ENCODE results near the gene SYNE2.

Gene SYNE2

GRCh38 chr14:64238631-64239030 is 385.8 kb downstream of the SYNE2 start:
- TF ChIP-seq CTCF (IDR thresholded peaks at IDR 0.05; ENCODE audit: control insufficient read depth, extremely low read depth, insufficient read depth), result no peak
- DNase-seq (ENCODE audit: low read depth), result no peak
- H3K4me3 ChIP-seq (ENCODE audit: low read depth, low read length), result no peak overlapping the region

- no peak for TF ChIP-seq CTCF (IDR thresholded peaks at IDR 0.05; ENCODE audit: control insufficient read depth, extremely low read depth, insufficient read depth)
- no peak for DNase-seq (ENCODE audit: low read depth)
- no peak overlapping the region for H3K4me3 ChIP-seq (ENCODE audit: low read depth, low read length)
Measured at GRCh38 chr14:64244279-64244678, 391.5 kb downstream of the SYNE2 start.

GRCh38 chr14:64245491-64245890 is 392.7 kb downstream of the SYNE2 start:
- DNase-seq (ENCODE audit: low read depth), result no peak
- no peak overlapping the region for H3K4me3 ChIP-seq (ENCODE audit: low read depth, low read length)
- no peak for TF ChIP-seq CTCF (IDR thresholded peaks at IDR 0.05; ENCODE audit: control insufficient read depth, extremely low read depth, insufficient read depth)

- no peak for DNase-seq (ENCODE audit: low read depth)
- TF ChIP-seq CTCF (IDR thresholded peaks at IDR 0.05; ENCODE audit: control insufficient read depth, extremely low read depth, insufficient read depth), result no peak
- no peak overlapping the region for H3K4me3 ChIP-seq (ENCODE audit: low read depth, low read length)
Measured at GRCh38 chr14:64246688-64247087, 393.9 kb downstream of the SYNE2 start.

GRCh38 chr14:64247195-64247594 is 394.4 kb downstream of the SYNE2 start:
- no peak overlapping the region for H3K4me3 ChIP-seq (ENCODE audit: low read depth, low read length)
- no peak for DNase-seq (ENCODE audit: low read depth)
- TF ChIP-seq CTCF (IDR thresholded peaks at IDR 0.05; ENCODE audit: control insufficient read depth, extremely low read depth, insufficient read depth), result no peak

GRCh38 chr14:64248689-64249088 is 395.9 kb downstream of the SYNE2 start:
- no peak overlapping the region for H3K4me3 ChIP-seq (ENCODE audit: low read depth, low read length)
- TF ChIP-seq CTCF (IDR thresholded peaks at IDR 0.05; ENCODE audit: control insufficient read depth, extremely low read depth, insufficient read depth), result no peak
- DNase-seq (ENCODE audit: low read depth), result no peak

GRCh38 chr14:64249363-64249762 is 396.6 kb downstream of the SYNE2 start:
- DNase-seq (ENCODE audit: low read depth), result no peak
- no peak for TF ChIP-seq CTCF (IDR thresholded peaks at IDR 0.05; ENCODE audit: control insufficient read depth, extremely low read depth, insufficient read depth)

More at GRCh38 chr14:64249363-64249762, 396.6 kb downstream of the SYNE2 start:
- H3K4me3 ChIP-seq (ENCODE audit: low read depth, low read length), result no peak overlapping the region
